ENCODE data around the gene ADAD2.

Gene ADAD2

DNA sequence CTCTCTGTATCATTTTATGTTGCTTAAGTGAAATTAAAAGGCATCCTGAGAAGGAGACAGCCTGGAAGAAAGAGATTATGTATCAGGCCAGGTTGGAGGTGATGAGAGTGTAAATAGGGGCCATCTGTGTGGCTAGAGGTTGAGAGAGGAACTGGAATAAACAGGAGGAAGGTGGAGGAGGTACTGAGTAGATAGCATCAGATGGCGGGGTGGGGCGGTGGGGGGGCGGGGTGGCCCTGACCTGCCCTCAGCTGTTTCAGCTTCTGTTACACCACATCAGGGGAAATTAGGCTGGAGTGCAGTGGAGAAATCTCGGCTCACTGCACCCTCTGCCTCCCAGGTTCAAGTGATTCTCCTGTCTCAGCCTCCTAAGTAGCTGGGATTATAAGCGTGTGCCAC lies 55.7 kb downstream of the ADAD2 start:
- H3K4me1 ChIP-seq (ENCODE audit: low read length), result no peaks in the 10 kb centered on the region
- H2AFZ ChIP-seq (ENCODE audit: low read length), result no peak overlapping the region
- no peak overlapping the region for H3K9ac ChIP-seq (ENCODE audit: low read length)
- no peak for DNase-seq
- TF ChIP-seq EZH2phosphoT487 (IDR thresholded peaks at IDR 0.05; ENCODE audit: low read length) (no peak), EZH2 (optimal IDR thresholded peaks at IDR 0.05; ENCODE audit: low read depth, low read length) (no peak)
- TF ChIP-seq, protein P1, sequence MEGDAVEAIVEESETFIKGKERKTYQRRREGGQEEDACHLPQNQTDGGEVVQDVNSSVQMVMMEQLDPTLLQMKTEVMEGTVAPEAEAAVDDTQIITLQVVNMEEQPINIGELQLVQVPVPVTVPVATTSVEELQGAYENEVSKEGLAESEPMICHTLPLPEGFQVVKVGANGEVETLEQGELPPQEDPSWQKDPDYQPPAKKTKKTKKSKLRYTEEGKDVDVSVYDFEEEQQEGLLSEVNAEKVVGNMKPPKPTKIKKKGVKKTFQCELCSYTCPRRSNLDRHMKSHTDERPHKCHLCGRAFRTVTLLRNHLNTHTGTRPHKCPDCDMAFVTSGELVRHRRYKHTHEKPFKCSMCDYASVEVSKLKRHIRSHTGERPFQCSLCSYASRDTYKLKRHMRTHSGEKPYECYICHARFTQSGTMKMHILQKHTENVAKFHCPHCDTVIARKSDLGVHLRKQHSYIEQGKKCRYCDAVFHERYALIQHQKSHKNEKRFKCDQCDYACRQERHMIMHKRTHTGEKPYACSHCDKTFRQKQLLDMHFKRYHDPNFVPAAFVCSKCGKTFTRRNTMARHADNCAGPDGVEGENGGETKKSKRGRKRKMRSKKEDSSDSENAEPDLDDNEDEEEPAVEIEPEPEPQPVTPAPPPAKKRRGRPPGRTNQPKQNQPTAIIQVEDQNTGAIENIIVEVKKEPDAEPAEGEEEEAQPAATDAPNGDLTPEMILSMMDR (IDR thresholded peaks at IDR 0.05; ENCODE audit: low read length), result no peak
- no peaks in the 10 kb centered on the region for H3K9me3 ChIP-seq (replicated peaks; ENCODE audit: insufficient read depth, low read length)
- H3K36me3 ChIP-seq (replicated peaks; ENCODE audit: insufficient read depth, low read length), result no peaks in the 10 kb centered on the region
- H3K27me3 ChIP-seq (replicated peaks; ENCODE audit: insufficient read depth, low read length), result peaks cover 26% of the 10 kb centered on the region
- H3K4me3 ChIP-seq (ENCODE audit: low read length), result no peak overlapping the region
- no peak overlapping the region for H3K27ac ChIP-seq (ENCODE audit: low read length)
- H4K20me1 ChIP-seq (ENCODE audit: insufficient read depth, low read length), result no peaks in the 10 kb centered on the region
- no peaks in the 10 kb centered on the region for H3K9me2 ChIP-seq (replicated peaks; ENCODE audit: insufficient read depth, low read length)
- no peak overlapping the region for H3K4me2 ChIP-seq (ENCODE audit: low read depth, low read length)
- no peaks in the 10 kb centered on the region for H3K79me2 ChIP-seq (ENCODE audit: low read length)
- no peaks in the 10 kb centered on the region for H3F3A ChIP-seq (ENCODE audit: insufficient read depth, low read length)

All from MM.1S (cell line).